Neuron (in vitro differentiated cells): Measurements from ENCODE around the gene CA12.
"Not testable (repeated sequence)": the region's sequence is repeated elsewhere in the genome, so short reads cannot be mapped to it uniquely, and the experiment has no call there.

ENCODE experiments used
- H2AFZ ChIP-seq: one replicate; pipeline ENCODE4 v1.6.1; 2013; ENCODE audit warnings: low read depth, mild to moderate bottlenecking, inconsistent platforms, low read length, moderate library complexity
- H3K27me3 ChIP-seq: one replicate; pipeline ENCODE4 v1.6.1; 2013; ENCODE audit warnings: low read length; ENCODE audit not compliant: insufficient read depth
- H3K36me3 ChIP-seq: one replicate; pipeline ENCODE4 v1.6.1; 2013; ENCODE audit warnings: low read length; ENCODE audit not compliant: insufficient read depth
- H3K4me1 ChIP-seq: one replicate; pipeline ENCODE4 v1.6.1; 2013; ENCODE audit warnings: low read length; ENCODE audit not compliant: insufficient read depth
- H3K4me3 ChIP-seq: 2 replicates; pipeline ENCODE4 v1.5.1; 2013; ENCODE audit warnings: mild to moderate bottlenecking, low read length, moderate library complexity
- H3K9me3 ChIP-seq: one replicate; pipeline ENCODE4 v1.6.1; 2013; ENCODE audit warnings: low read length

The CA12 gene

GRCh38 chr15:63354821-63355650 lies 26.6 kb downstream of the CA12 start:
- no peak overlapping the region for H3K4me3 ChIP-seq
- no peaks in the 10 kb centered on the region for H3K36me3 ChIP-seq

GRCh38 chr15:63353887-63354286 lies 27.8 kb downstream of the CA12 start:
- Histone ChIP-seq H3K36me3 (no peaks in the 10 kb centered on the region), H3K4me3 (no peak overlapping the region), H3K4me1 (peaks cover 16% of the 10 kb centered on the region), H3K9me3 (no peaks in the 10 kb centered on the region), H3K27me3 (peaks cover 2% of the 10 kb centered on the region), H2AFZ (no peak overlapping the region)

More at GRCh38 chr15:63354821-63355650, 26.6 kb downstream of the CA12 start:
- H3K4me1 ChIP-seq = peaks cover 17% of the 10 kb centered on the region
- H2AFZ ChIP-seq = no peak overlapping the region
- H3K27me3 ChIP-seq = peaks cover 2% of the 10 kb centered on the region
- no peaks in the 10 kb centered on the region for H3K9me3 ChIP-seq

- Histone ChIP-seq H3K36me3 (no peaks in the 10 kb centered on the region), H3K27me3 (no peaks in the 10 kb centered on the region), H2AFZ (no peak overlapping the region), H3K4me1 (peaks cover 13% of the 10 kb centered on the region), H3K9me3 (no peaks in the 10 kb centered on the region), H3K4me3 (no peak overlapping the region)
Measured at GRCh38 chr15:63353261-63353660, 28.4 kb downstream of the CA12 start.

- H3K4me3 ChIP-seq = no peak overlapping the region
- no peaks in the 10 kb centered on the region for H3K9me3 ChIP-seq
- no peak overlapping the region for H2AFZ ChIP-seq
- peaks cover 14% of the 10 kb centered on the region for H3K4me1 ChIP-seq
- H3K36me3 ChIP-seq = no peaks in the 10 kb centered on the region
- H3K27me3 ChIP-seq = no peaks in the 10 kb centered on the region
Measured at GRCh38 chr15:63352808-63353207, 28.8 kb downstream of the CA12 start.

- Histone ChIP-seq H3K27me3 (no peaks in the 10 kb centered on the region), H3K36me3 (no peaks in the 10 kb centered on the region), H3K4me1 (peaks cover 21% of the 10 kb centered on the region), H2AFZ (no peak overlapping the region), H3K4me3 (no peak overlapping the region), H3K9me3 (no peaks in the 10 kb centered on the region)
Measured at GRCh38 chr15:63351170-63351569, 30.5 kb downstream of the CA12 start.

- H3K4me1 ChIP-seq = peaks cover 16% of the 10 kb centered on the region
- H3K4me3 ChIP-seq = no peak overlapping the region
- H2AFZ ChIP-seq = no peak overlapping the region
- no peaks in the 10 kb centered on the region for H3K36me3 ChIP-seq
- no peaks in the 10 kb centered on the region for H3K9me3 ChIP-seq
- H3K27me3 ChIP-seq = no peaks in the 10 kb centered on the region
Measured at GRCh38 chr15:63350178-63350621, 31.4 kb downstream of the CA12 start.

GRCh38 chr15:63349621-63350020 lies 32.0 kb downstream of the CA12 start:
- no peaks in the 10 kb centered on the region for H3K27me3 ChIP-seq
- H3K36me3 ChIP-seq = no peaks in the 10 kb centered on the region
- H3K4me3 ChIP-seq = no peak overlapping the region
- H3K9me3 ChIP-seq = no peaks in the 10 kb centered on the region
- peaks cover 13% of the 10 kb centered on the region for H3K4me1 ChIP-seq
- H2AFZ ChIP-seq = no peak overlapping the region

- Histone ChIP-seq H3K4me3 (no peak overlapping the region), H2AFZ (no peak overlapping the region), H3K9me3 (no peaks in the 10 kb centered on the region), H3K27me3 (no peaks in the 10 kb centered on the region), H3K4me1 (peaks cover 13% of the 10 kb centered on the region), H3K36me3 (no peaks in the 10 kb centered on the region)
Measured at GRCh38 chr15:63349156-63349555, 32.5 kb downstream of the CA12 start.

GRCh38 chr15:63348392-63348791 lies 33.3 kb downstream of the CA12 start:
- Histone ChIP-seq H3K36me3 (no peaks in the 10 kb centered on the region), H3K4me1 (peaks cover 13% of the 10 kb centered on the region), H3K9me3 (no peaks in the 10 kb centered on the region), H2AFZ (no peak overlapping the region), H3K27me3 (no peaks in the 10 kb centered on the region), H3K4me3 (no peak overlapping the region)

GRCh38 chr15:63347074-63347857 lies 34.4 kb downstream of the CA12 start:
- no peaks in the 10 kb centered on the region for H3K9me3 ChIP-seq
- no peak overlapping the region for H3K4me3 ChIP-seq
- no peaks in the 10 kb centered on the region for H3K27me3 ChIP-seq
- peaks cover 13% of the 10 kb centered on the region for H3K4me1 ChIP-seq
- no peaks in the 10 kb centered on the region for H3K36me3 ChIP-seq
- no peak overlapping the region for H2AFZ ChIP-seq

GRCh38 chr15:63345391-63345752 lies 36.3 kb downstream of the CA12 start:
- Histone ChIP-seq H2AFZ (no peak overlapping the region), H3K4me1 (peaks cover 13% of the 10 kb centered on the region), H3K4me3 (no peak overlapping the region), H3K27me3 (no peaks in the 10 kb centered on the region), H3K9me3 (no peaks in the 10 kb centered on the region), H3K36me3 (no peaks in the 10 kb centered on the region)

GRCh38 chr15:63344731-63345390 lies 36.8 kb downstream of the CA12 start:
- Histone ChIP-seq H2AFZ (no peak overlapping the region), H3K4me1 (peaks cover 13% of the 10 kb centered on the region), H3K27me3 (no peaks in the 10 kb centered on the region), H3K36me3 (no peaks in the 10 kb centered on the region), H3K4me3 (no peak overlapping the region), H3K9me3 (no peaks in the 10 kb centered on the region)

- not testable (repeated sequence) for H3K9me3 ChIP-seq, H3K4me1 ChIP-seq, H3K27me3 ChIP-seq, H3K36me3 ChIP-seq, H2AFZ ChIP-seq, H3K4me3 ChIP-seq
Measured at GRCh38 chr15:63342996-63343562, 38.6 kb downstream of the CA12 start.
